ENCODE measurements around the gene KLHL42. TPM values are rescaled to one million over a fixed set of nuclear protein-coding genes. Genes with fewer than 3 reads are reported as not detected.

Gene KLHL42
- total RNA-seq, 1 experiment from 2014 or later, result 74.2 TPM

- H3K9ac ChIP-seq (ENCODE audit: low read length), result no peak overlapping the region
- H3K9me2 ChIP-seq (replicated peaks; ENCODE audit: low read length), result no peaks in the 10 kb centered on the region
- no peak overlapping the region for H3K27ac ChIP-seq (ENCODE audit: low read length)
- H3K9me3 ChIP-seq (ENCODE audit: low read length), result no peaks in the 10 kb centered on the region
- peaks cover 59% of the 10 kb centered on the region for H3K79me2 ChIP-seq (ENCODE audit: low read length)
- intact Hi-C loops (cut with micrococcal nuclease), result no loop called here
- BruUV-seq (replicated peaks), result no TSS peak
- DNase-seq (no peak), ATAC-seq (no peak)
- no peaks in the 10 kb centered on the region for H4K20me1 ChIP-seq (ENCODE audit: low read length)
- no peak overlapping the region for H3K4me3 ChIP-seq (ENCODE audit: low read length)
- H3F3A ChIP-seq (ENCODE audit: low read length, unreplicated experiment), result peaks cover 4% of the 10 kb centered on the region
- H3K4me1 ChIP-seq (ENCODE audit: insufficient read depth, low read length), result peaks cover 23% of the 10 kb centered on the region
- TF ChIP-seq EZH2phosphoT487 (IDR thresholded peaks at IDR 0.05; ENCODE audit: borderline replicate concordance, low read length) (no peak), EZH2 (IDR thresholded peaks at IDR 0.05; ENCODE audit: low read length, unreplicated experiment) (no peak), CTCF (conservative IDR thresholded peaks at IDR 0.05; ENCODE audit: low read depth, low read length) (no peak)
- H3K36me3 ChIP-seq (ENCODE audit: low read depth, low read length), result peaks cover 48% of the 10 kb centered on the region
- H3K4me2 ChIP-seq (ENCODE audit: low read length), result no peak overlapping the region
- POLR2A ChIA-PET (ENCODE audit: unreplicated experiment), result interaction anchor here (0.6 kb wide), 1 partner anchor 58 kb away, joined by 3 read pairs; no protein-coding TSS in a partner anchor
- no peak overlapping the region for H2AFZ ChIP-seq (ENCODE audit: low read length)
- no peaks in the 10 kb centered on the region for H3K27me3 ChIP-seq (ENCODE audit: low read length)
- CTCF ChIA-PET, result no interaction called here
Observed at GRCh38 chr12:27790179-27790578, 10.1 kb downstream of the KLHL42 start.

GRCh38 chr12:27794818-27795584 lies 15.0 kb downstream of the KLHL42 start:
- TF ChIP-seq EZH2 (IDR thresholded peaks at IDR 0.05; ENCODE audit: low read length, unreplicated experiment) (no peak), EZH2phosphoT487 (IDR thresholded peaks at IDR 0.05; ENCODE audit: borderline replicate concordance, low read length) (no peak), CTCF (conservative IDR thresholded peaks at IDR 0.05; ENCODE audit: low read depth, low read length) (no peak)

GRCh38 chr12:27796128-27796527 lies 16.1 kb downstream of the KLHL42 start:
- CTCF ChIA-PET, result no interaction called here
- peaks cover 67% of the 10 kb centered on the region for H3K36me3 ChIP-seq (ENCODE audit: low read depth, low read length)
- BruUV-seq (replicated peaks), result no TSS peak
- no peak for DNase-seq
- H3F3A ChIP-seq (ENCODE audit: low read length, unreplicated experiment), result no peaks in the 10 kb centered on the region
- ATAC-seq, result no peak
- intact Hi-C loops (cut with micrococcal nuclease), result no loop called here
- no peaks in the 10 kb centered on the region for H3K4me1 ChIP-seq (ENCODE audit: insufficient read depth, low read length)
- H3K79me2 ChIP-seq (ENCODE audit: low read length), result peaks cover 7% of the 10 kb centered on the region; the same call in 1 of the 2 replicates
- H3K9ac ChIP-seq (ENCODE audit: low read length), result no peak overlapping the region
- H3K27me3 ChIP-seq (ENCODE audit: low read length), result no peaks in the 10 kb centered on the region
- no peak overlapping the region for H3K4me3 ChIP-seq (ENCODE audit: low read length)
- no peak overlapping the region for H2AFZ ChIP-seq (ENCODE audit: low read length)
- TF ChIP-seq EZH2 (IDR thresholded peaks at IDR 0.05; ENCODE audit: low read length, unreplicated experiment), result no peak
- no peak for TF ChIP-seq CTCF (conservative IDR thresholded peaks at IDR 0.05; ENCODE audit: low read depth, low read length)
- no peak for TF ChIP-seq EZH2phosphoT487 (IDR thresholded peaks at IDR 0.05; ENCODE audit: borderline replicate concordance, low read length)
- H3K27ac ChIP-seq (ENCODE audit: low read length), result no peak overlapping the region
- H3K9me3 ChIP-seq (ENCODE audit: low read length), result no peaks in the 10 kb centered on the region
- no peaks in the 10 kb centered on the region for H3K9me2 ChIP-seq (replicated peaks; ENCODE audit: low read length)
- POLR2A ChIA-PET (ENCODE audit: unreplicated experiment), result no interaction called here
- H4K20me1 ChIP-seq (ENCODE audit: low read length), result no peaks in the 10 kb centered on the region
- H3K4me2 ChIP-seq (ENCODE audit: low read length), result no peak overlapping the region

More at GRCh38 chr12:27794818-27795584, 15.0 kb downstream of the KLHL42 start:
- Histone ChIP-seq H3F3A (ENCODE audit: low read length, unreplicated experiment) (no peaks in the 10 kb centered on the region), H4K20me1 (ENCODE audit: low read length) (no peaks in the 10 kb centered on the region), H3K9ac (ENCODE audit: low read length) (no peak overlapping the region), H3K9me3 (ENCODE audit: low read length) (no peaks in the 10 kb centered on the region), H3K4me3 (ENCODE audit: low read length) (no peak overlapping the region), H3K9me2 (replicated peaks; ENCODE audit: low read length) (no peaks in the 10 kb centered on the region), H2AFZ (ENCODE audit: low read length) (no peak overlapping the region), H3K4me1 (ENCODE audit: insufficient read depth, low read length) (no peaks in the 10 kb centered on the region), H3K36me3 (ENCODE audit: low read depth, low read length) (peaks cover 68% of the 10 kb centered on the region), H3K27ac (ENCODE audit: low read length) (no peak overlapping the region), H3K79me2 (ENCODE audit: low read length) (peaks cover 19% of the 10 kb centered on the region), H3K4me2 (ENCODE audit: low read length) (no peak overlapping the region), H3K27me3 (ENCODE audit: low read length) (no peaks in the 10 kb centered on the region)
- ChIA-PET CTCF (interaction anchor here (0.7 kb wide), 1 partner anchor 130 kb away, joined by 3 read pairs; no protein-coding TSS in a partner anchor), POLR2A (ENCODE audit: unreplicated experiment) (no interaction called here)
- BruUV-seq (replicated peaks), result no TSS peak
- no peak for DNase-seq
- intact Hi-C loops (cut with micrococcal nuclease), result no loop called here
- 0 out of 2 replicates have a peak, but pooled peaks have one; percentile 32 for ATAC-seq

Data from PC-3 (cell line).